ENCODE results near the gene PRKRA. TPM values are rescaled to one million over a fixed set of nuclear protein-coding genes. Genes with fewer than 3 reads are reported as not detected.

The PRKRA gene
- total and polyA plus RNA-seq, 4 donors = 8.3 to 28.1 (median 13.4) TPM

DNA sequence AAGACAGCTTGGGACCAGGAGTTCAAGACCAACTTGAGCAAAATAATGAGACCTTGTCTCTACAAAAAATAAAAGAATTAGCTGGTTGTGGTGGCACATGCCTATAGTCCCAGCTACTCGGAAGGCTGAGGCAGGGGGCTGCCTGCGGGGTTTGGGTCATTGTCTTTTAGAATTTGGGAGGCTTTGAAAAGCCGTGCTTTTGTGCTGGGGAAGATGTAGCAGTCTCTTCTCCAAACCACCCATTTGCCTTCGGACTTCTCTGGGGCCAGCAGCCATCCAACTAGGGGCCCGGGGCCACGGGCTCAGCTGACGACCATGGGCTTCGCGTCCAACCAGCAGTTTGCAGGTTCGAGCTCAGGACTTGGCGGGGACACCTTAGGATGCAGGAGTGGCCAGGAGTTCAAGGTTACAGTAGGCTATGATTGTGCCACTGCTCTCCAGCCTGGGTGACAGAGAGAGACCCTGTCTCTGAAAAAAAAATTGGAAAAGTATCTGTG is 6.5 kb upstream of the PRKRA start:
- Histone ChIP-seq H3K27ac (ENCODE audit: low read depth in 1 of 2, low read length in 2 of 2) (no peak overlapping the region), H3K4me3 (ENCODE audit: low read depth in 1 of 3, low read length in 3 of 3) (no peak overlapping the region), H3K36me3 (ENCODE audit: control insufficient read depth in 4 of 4, insufficient read depth in 3 of 4, low read depth in 1 of 4, low read length in 3 of 4) (no peaks in the 10 kb centered on the region), H3K9me3 (ENCODE audit: control insufficient read depth in 4 of 4, low read length in 3 of 4) (no peaks in the 10 kb centered on the region), H3K4me1 (ENCODE audit: control insufficient read depth in 4 of 4, insufficient read depth in 4 of 4, low read length in 3 of 4) (no peaks in the 10 kb centered on the region), H3K27me3 (ENCODE audit: control insufficient read depth in 4 of 4, insufficient read depth in 4 of 4, low read length in 3 of 4) (no peaks in the 10 kb centered on the region), H3K9ac (ENCODE audit: low read depth in 1 of 2, low read length in 2 of 2) (no peak overlapping the region)
- 95% methylated on average over 11 of the region's 11 CpGs for WGBS
- no peak for DNase-seq (ENCODE audit: low spot score)
- TF ChIP-seq, protein P1, sequence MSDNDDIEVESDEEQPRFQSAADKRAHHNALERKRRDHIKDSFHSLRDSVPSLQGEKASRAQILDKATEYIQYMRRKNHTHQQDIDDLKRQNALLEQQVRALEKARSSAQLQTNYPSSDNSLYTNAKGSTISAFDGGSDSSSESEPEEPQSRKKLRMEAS (IDR thresholded peaks at IDR 0.05) = no peak
- TF ChIP-seq FOXA2 (IDR thresholded peaks at IDR 0.05) (no peak), HNF4G (IDR thresholded peaks at IDR 0.05) (no peak), TAF1 (conservative IDR thresholded peaks at IDR 0.05) (no peak), FOXA1 (IDR thresholded peaks at IDR 0.05) (no peak), NR2F2 (IDR thresholded peaks at IDR 0.05) (no peak), GABPA (IDR thresholded peaks at IDR 0.05 in 1 of 2, conservative IDR thresholded peaks at IDR 0.05 in 1 of 2) (no peak), JUND (IDR thresholded peaks at IDR 0.05) (no peak), SP1 (IDR thresholded peaks at IDR 0.05) (no peak), EGR1 (IDR thresholded peaks at IDR 0.05; ENCODE audit: low read depth in 2 of 2) (no peak)
- TF ChIP-seq, protein P2, sequence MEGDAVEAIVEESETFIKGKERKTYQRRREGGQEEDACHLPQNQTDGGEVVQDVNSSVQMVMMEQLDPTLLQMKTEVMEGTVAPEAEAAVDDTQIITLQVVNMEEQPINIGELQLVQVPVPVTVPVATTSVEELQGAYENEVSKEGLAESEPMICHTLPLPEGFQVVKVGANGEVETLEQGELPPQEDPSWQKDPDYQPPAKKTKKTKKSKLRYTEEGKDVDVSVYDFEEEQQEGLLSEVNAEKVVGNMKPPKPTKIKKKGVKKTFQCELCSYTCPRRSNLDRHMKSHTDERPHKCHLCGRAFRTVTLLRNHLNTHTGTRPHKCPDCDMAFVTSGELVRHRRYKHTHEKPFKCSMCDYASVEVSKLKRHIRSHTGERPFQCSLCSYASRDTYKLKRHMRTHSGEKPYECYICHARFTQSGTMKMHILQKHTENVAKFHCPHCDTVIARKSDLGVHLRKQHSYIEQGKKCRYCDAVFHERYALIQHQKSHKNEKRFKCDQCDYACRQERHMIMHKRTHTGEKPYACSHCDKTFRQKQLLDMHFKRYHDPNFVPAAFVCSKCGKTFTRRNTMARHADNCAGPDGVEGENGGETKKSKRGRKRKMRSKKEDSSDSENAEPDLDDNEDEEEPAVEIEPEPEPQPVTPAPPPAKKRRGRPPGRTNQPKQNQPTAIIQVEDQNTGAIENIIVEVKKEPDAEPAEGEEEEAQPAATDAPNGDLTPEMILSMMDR (IDR thresholded peaks at IDR 0.05; ENCODE audit: low read depth, low read length, missing input control) = no peak
- TF ChIP-seq, protein P3, sequence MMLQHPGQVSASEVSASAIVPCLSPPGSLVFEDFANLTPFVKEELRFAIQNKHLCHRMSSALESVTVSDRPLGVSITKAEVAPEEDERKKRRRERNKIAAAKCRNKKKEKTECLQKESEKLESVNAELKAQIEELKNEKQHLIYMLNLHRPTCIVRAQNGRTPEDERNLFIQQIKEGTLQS (IDR thresholded peaks at IDR 0.05) = no peak
- TF ChIP-seq, protein P4, sequence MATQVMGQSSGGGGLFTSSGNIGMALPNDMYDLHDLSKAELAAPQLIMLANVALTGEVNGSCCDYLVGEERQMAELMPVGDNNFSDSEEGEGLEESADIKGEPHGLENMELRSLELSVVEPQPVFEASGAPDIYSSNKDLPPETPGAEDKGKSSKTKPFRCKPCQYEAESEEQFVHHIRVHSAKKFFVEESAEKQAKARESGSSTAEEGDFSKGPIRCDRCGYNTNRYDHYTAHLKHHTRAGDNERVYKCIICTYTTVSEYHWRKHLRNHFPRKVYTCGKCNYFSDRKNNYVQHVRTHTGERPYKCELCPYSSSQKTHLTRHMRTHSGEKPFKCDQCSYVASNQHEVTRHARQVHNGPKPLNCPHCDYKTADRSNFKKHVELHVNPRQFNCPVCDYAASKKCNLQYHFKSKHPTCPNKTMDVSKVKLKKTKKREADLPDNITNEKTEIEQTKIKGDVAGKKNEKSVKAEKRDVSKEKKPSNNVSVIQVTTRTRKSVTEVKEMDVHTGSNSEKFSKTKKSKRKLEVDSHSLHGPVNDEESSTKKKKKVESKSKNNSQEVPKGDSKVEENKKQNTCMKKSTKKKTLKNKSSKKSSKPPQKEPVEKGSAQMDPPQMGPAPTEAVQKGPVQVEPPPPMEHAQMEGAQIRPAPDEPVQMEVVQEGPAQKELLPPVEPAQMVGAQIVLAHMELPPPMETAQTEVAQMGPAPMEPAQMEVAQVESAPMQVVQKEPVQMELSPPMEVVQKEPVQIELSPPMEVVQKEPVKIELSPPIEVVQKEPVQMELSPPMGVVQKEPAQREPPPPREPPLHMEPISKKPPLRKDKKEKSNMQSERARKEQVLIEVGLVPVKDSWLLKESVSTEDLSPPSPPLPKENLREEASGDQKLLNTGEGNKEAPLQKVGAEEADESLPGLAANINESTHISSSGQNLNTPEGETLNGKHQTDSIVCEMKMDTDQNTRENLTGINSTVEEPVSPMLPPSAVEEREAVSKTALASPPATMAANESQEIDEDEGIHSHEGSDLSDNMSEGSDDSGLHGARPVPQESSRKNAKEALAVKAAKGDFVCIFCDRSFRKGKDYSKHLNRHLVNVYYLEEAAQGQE (IDR thresholded peaks at IDR 0.05) = no peak

DNA sequence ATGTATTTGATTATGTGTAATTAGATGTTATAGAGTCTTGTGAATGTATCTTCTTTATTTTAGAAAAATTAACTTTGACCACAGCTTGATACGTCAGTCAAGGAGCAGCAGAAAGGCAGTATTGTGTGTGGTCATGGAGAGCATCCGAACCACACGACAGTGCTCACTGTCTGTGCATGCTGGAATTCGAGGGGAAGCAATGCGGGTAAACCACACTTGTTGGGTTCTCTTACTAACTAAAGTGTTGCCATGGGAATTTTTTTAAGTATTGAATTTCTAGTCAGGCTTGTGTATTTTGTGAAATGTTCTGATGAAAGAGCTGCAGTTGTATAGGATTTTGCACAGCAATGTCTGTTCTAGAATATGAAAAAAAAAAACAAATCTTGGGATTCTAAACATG is 5.0 kb upstream of the PRKRA start:
- H3K9me3 ChIP-seq (ENCODE audit: control insufficient read depth in 4 of 4, low read length in 3 of 4) = no peaks in the 10 kb centered on the region
- 96% methylated on average over 5 of the region's 5 CpGs for WGBS
- H3K27ac ChIP-seq (ENCODE audit: low read depth in 1 of 2, low read length in 2 of 2) = no peak overlapping the region
- peaks cover 2 to 5% (median 3%) of the 10 kb centered on the region in 4 donors for H3K4me1 ChIP-seq (ENCODE audit: control insufficient read depth in 4 of 4, insufficient read depth in 4 of 4, low read length in 3 of 4)
- H3K4me3 ChIP-seq (ENCODE audit: low read depth in 1 of 3, low read length in 3 of 3) = no peak overlapping the region
- no peak for DNase-seq (ENCODE audit: low spot score)
- TF ChIP-seq HNF4G (IDR thresholded peaks at IDR 0.05) = no peak
- no peak for TF ChIP-seq SP1 (IDR thresholded peaks at IDR 0.05)
- TF ChIP-seq NR2F2 (IDR thresholded peaks at IDR 0.05) = no peak
- TF ChIP-seq FOXA2 (IDR thresholded peaks at IDR 0.05) = no peak
- H3K36me3 ChIP-seq (ENCODE audit: control insufficient read depth in 4 of 4, insufficient read depth in 3 of 4, low read depth in 1 of 4, low read length in 3 of 4) = no peaks in the 10 kb centered on the region
- no peak overlapping the region for H3K9ac ChIP-seq (ENCODE audit: low read depth in 1 of 2, low read length in 2 of 2)
- no peaks in the 10 kb centered on the region for H3K27me3 ChIP-seq (ENCODE audit: control insufficient read depth in 4 of 4, insufficient read depth in 4 of 4, low read length in 3 of 4)
